ENCODE measurements around the gene TAS2R38.

TAS2R38 gene

GRCh38 chr7:141976524-141977245, 3.1 kb upstream of the TAS2R38 start:
- DNase-seq (ENCODE audit: low spot score) = no peak

- peak; percentile 77 for DNase-seq (ENCODE audit: low spot score)
Observed at GRCh38 chr7:141975806-141976523, 2.4 kb upstream of the TAS2R38 start.

- DNase-seq (ENCODE audit: low spot score) = no peak
Observed at GRCh38 chr7:141974831-141975230, 1.3 kb upstream of the TAS2R38 start.

- no peak for DNase-seq (ENCODE audit: low spot score)
Observed at GRCh38 chr7:141960687-141961422, 12.7 kb downstream of the TAS2R38 start.

GRCh38 chr7:141956084-141956483, 17.5 kb downstream of the TAS2R38 start:
- DNase-seq (ENCODE audit: low spot score) = no peak

- DNase-seq (ENCODE audit: low spot score) = no peak
Observed at GRCh38 chr7:141954334-141954733, 19.2 kb downstream of the TAS2R38 start.

GRCh38 chr7:141952461-141952860, 21.1 kb downstream of the TAS2R38 start:
- no peak for DNase-seq (ENCODE audit: low spot score)

- DNase-seq (ENCODE audit: low spot score) = no peak
Observed at GRCh38 chr7:141950806-141951205, 22.8 kb downstream of the TAS2R38 start.

- no peak for DNase-seq (ENCODE audit: low spot score)
Observed at GRCh38 chr7:141949911-141950310, 23.7 kb downstream of the TAS2R38 start.

- no peak for DNase-seq (ENCODE audit: low spot score)
Observed at GRCh38 chr7:141949451-141949850, 24.1 kb downstream of the TAS2R38 start.

- no peak for DNase-seq (ENCODE audit: low spot score)
Observed at GRCh38 chr7:141949021-141949420, 24.6 kb downstream of the TAS2R38 start.

- DNase-seq (ENCODE audit: low spot score) = no peak
Observed at GRCh38 chr7:141946796-141947195, 26.8 kb downstream of the TAS2R38 start, which contains the start of gene CLEC5A. TSS of gene CLEC5A (minus strand) at chr7:141946974. CDS start at chr7:141946292, 682 bp downstream.

GRCh38 chr7:141945356-141945755, 28.2 kb downstream of the TAS2R38 start:
- no peak for DNase-seq (ENCODE audit: low spot score)

GRCh38 chr7:141944811-141945210, 28.8 kb downstream of the TAS2R38 start:
- no peak for DNase-seq (ENCODE audit: low spot score)

GRCh38 chr7:141943846-141944245, 29.7 kb downstream of the TAS2R38 start:
- no peak for DNase-seq (ENCODE audit: low spot score)

- no peak for DNase-seq (ENCODE audit: low spot score)
Observed at GRCh38 chr7:141941075-141941474, 32.5 kb downstream of the TAS2R38 start.

GRCh38 chr7:141930211-141930610, 43.4 kb downstream of the TAS2R38 start:
- no peak for DNase-seq (ENCODE audit: low spot score)

- DNase-seq (ENCODE audit: low spot score) = no peak
Observed at GRCh38 chr7:141928845-141929195, 44.8 kb downstream of the TAS2R38 start.

- DNase-seq (ENCODE audit: low spot score) = no peak
Observed at GRCh38 chr7:141928146-141928844, 45.3 kb downstream of the TAS2R38 start.
